T-cell (primary cell): ENCODE data around the gene IQSEC1. TPM values are rescaled to one million over a fixed set of nuclear protein-coding genes. Genes with fewer than 3 reads are reported as not detected.

Experiments
- ATAC-seq, 4 experiments: fragments of 200-7000 bp in 3 of 4; fragments of 150-1000 bp in 1 of 4; cut with Tn5 transposase; replicated peaks in 1 of 4; 1 replicate in 3 of 4; 2 replicates in 1 of 4; pipeline ENCODE4 v1.10.0; 2021; ENCODE audit warnings: moderate library complexity in 3 of 4, mild to moderate bottlenecking in 2 of 4, moderate number of reproducible peaks in 1 of 4
- CTCF ChIA-PET, 2 donors: fragments of 300-600 bp; sonication (Branson Sonifier 250); formaldehyde crosslinking; loops; one replicate each; lab custom pipeline; 2022; ENCODE audit warnings: antibody characterized with exemption in 2 of 2; lab: Charles Lee
- POLR2A ChIA-PET, 2 donors: fragments of 300-600 bp; sonication (Branson Sonifier 250); formaldehyde crosslinking; loops; one replicate each; lab custom pipeline; 2022; ENCODE audit warnings: antibody characterized with exemption in 2 of 2; lab: Charles Lee
- DNase-seq, 35 experiments: peaks; one replicate each; pipeline versions ENCODE4 v3.0.0 to v3.0.0-alpha.2; 2013 to 2023
- H3K27ac ChIP-seq: one replicate; pipeline ENCODE4 v1.5.1; 2013; ENCODE audit warnings: low read length
- H3K27me3 ChIP-seq, 2 experiments: replicated peaks in 1 of 2; 1 replicate in 1 of 2; 2 replicates in 1 of 2; pipeline versions ENCODE4 v1.6.1 to v1.7.0; 2013; ENCODE audit warnings: low read length in 1 of 2, mixed read lengths in 1 of 2; ENCODE audit not compliant: control insufficient read depth in 2 of 2, insufficient read depth in 2 of 2; ENCODE audit errors: extremely low read depth in 1 of 2
- H3K36me3 ChIP-seq, 2 donors: 1 replicate in 1 of 2; 2 replicates in 1 of 2; pipeline versions ENCODE4 v1.6.1 to v1.7.0; 2013; ENCODE audit warnings: low read length in 1 of 2; ENCODE audit not compliant: control insufficient read depth in 2 of 2, insufficient read depth in 1 of 2; ENCODE audit errors: extremely low read depth in 1 of 2
- H3K4me1 ChIP-seq, 2 experiments: 1 replicate in 1 of 2; 2 replicates in 1 of 2; pipeline versions ENCODE4 v1.6.1 to v1.7.0; 2013; ENCODE audit warnings: low read length in 2 of 2, mixed read lengths in 1 of 2; ENCODE audit not compliant: insufficient read depth in 2 of 2, control insufficient read depth in 1 of 2; ENCODE audit errors: extremely low read depth in 1 of 2
- H3K4me3 ChIP-seq, 2 donors: 1 replicate in 1 of 2; 2 replicates in 1 of 2; pipeline versions ENCODE4 v1.5.1 to v1.7.0; 2013; ENCODE audit warnings: mild to moderate bottlenecking in 2 of 2, low read length in 1 of 2, moderate library complexity in 1 of 2; ENCODE audit not compliant: control insufficient read depth in 1 of 2; ENCODE audit errors: extremely low read depth in 1 of 2
- H3K9me3 ChIP-seq: 2 replicates; pipeline ENCODE4 v1.7.0; 2013
- H3K27ac Mint-ChIP-seq, 2 donors: one replicate each; pipeline ENCODE4 v1.8.0; 2020 to 2021; ENCODE audit warnings: mild to moderate bottlenecking in 2 of 2, mixed read lengths in 2 of 2
- H3K27me3 Mint-ChIP-seq, 2 donors: one replicate each; pipeline ENCODE4 v1.8.0; 2021 to 2022; ENCODE audit warnings: mixed read lengths in 2 of 2
- H3K36me3 Mint-ChIP-seq: one replicate; pipeline ENCODE4 v1.8.0; 2021; ENCODE audit warnings: mixed read lengths
- H3K4me1 Mint-ChIP-seq, 3 donors: one replicate each; pipeline ENCODE4 v1.8.0; 2020 to 2022; ENCODE audit warnings: mixed read lengths in 3 of 3, mild to moderate bottlenecking in 1 of 3
- H3K4me3 Mint-ChIP-seq, 3 donors: one replicate each; pipeline ENCODE4 v1.8.0; 2020 to 2022; ENCODE audit warnings: mild to moderate bottlenecking in 3 of 3, mixed read lengths in 3 of 3, moderate library complexity in 3 of 3
- H3K9me3 Mint-ChIP-seq, 3 donors: one replicate each; pipeline ENCODE4 v1.8.0; 2020 to 2022; ENCODE audit warnings: mixed read lengths in 3 of 3
- WGBS: methylation state at CpG from one replicate; pipeline ENCODE4 v1.1.5; 2013; ENCODE audit warnings: missing lambda C conversion rate; ENCODE audit not compliant: insufficient coverage; 5-methylcytosine and 5-hydroxymethylcytosine counted together
- total RNA-seq, 35 experiments: library from RNA in 6 of 35; stranded (reverse) in 6 of 35; fragments of 120-200 nt in 1 of 35; gene quantifications; one replicate each; pipeline versions ENCODE4 v1.2.1 to v1.2.4 and lab custom pipeline; 2013 to 2026

The IQSEC1 gene
- total RNA-seq, 5 donors from 2014 or later (not counting 1 experiment from before 2014, with no cell fraction given), result 73.7 to 113 (median 86.9) TPM

DNA sequence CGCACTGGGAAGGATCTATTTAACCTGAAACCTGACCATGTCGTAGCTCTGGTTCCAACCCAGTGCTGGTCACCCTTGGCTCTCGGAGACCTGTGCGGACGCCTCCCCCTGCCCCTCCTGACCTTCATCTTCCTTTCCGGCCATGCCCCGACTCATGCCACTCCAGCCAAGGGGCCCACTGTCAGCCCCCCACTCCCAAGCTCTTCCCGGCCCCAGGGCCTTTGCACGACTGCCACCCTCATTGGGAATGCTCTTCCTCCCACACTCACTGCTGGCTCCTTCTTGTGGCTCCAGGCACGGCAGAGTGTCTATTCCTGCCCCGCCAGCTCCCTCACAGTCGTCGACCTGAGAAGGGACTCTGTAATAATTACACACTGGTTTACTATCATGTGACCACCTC lies 9.4 kb upstream of the IQSEC1 start:
- no peak overlapping the region for H3K4me3 Mint-ChIP-seq
- Histone ChIP-seq H3K36me3 (no peaks in the 10 kb centered on the region), H3K4me3 (no peak overlapping the region), H3K9me3 (no peaks in the 10 kb centered on the region), H3K27me3 (peaks cover 0 to 6% of the 10 kb centered on the region in 2 experiments), H3K4me1 (peaks cover 0 to 15% of the 10 kb centered on the region in 2 experiments), H3K27ac (no peak overlapping the region)
- H3K27ac Mint-ChIP-seq, result no peak overlapping the region
- POLR2A ChIA-PET, result no interaction called here
- DNase-seq (no peak), ATAC-seq (no peak)
- WGBS, result 80% methylated on average over 10 of the region's 13 CpGs
- no peaks in the 10 kb centered on the region for H3K9me3 Mint-ChIP-seq
- no peaks in the 10 kb centered on the region for H3K27me3 Mint-ChIP-seq
- H3K36me3 Mint-ChIP-seq, result no peaks in the 10 kb centered on the region
- CTCF ChIA-PET, result no interaction called here
- peaks cover 10 to 17% (median 13%) of the 10 kb centered on the region in 3 donors for H3K4me1 Mint-ChIP-seq

DNA sequence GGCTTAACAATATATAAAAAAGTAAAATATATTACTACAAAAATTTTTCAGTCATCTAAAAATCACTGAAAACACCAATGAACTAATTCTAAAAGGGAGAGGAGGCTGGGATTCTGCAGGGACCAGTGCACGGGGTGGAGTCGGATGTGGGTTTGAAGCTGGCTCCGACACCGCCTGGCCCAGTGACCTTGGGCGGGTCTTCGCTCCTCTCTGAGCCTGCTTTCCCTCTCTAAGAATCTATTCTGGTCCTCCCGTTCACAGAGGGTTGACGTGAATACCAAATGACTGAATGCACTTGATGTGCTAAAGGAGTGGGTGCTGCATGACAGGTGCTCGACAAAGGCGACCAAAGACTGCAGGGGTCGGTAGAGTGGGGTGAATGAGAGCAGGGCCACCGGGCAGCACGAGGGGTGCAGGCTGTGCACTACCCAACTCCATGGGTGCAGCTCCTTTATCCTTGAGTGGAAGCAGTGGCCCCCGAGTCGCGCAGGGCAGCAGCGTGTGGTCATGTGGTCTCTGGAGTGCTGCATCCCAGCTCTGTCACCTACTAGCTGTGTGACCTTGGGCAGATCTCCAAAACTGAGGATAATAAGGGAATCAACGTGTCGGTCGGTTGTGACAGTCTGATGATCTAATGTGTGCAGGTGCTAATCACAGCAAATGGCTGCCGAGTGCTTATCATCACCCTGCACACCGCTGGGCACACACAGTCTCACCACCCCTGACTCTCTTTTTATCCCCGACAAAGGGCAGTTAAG lies 8.6 kb upstream of the IQSEC1 start:
- Mint-ChIP-seq H3K36me3 (no peaks in the 10 kb centered on the region), H3K4me1 (peaks cover 7 to 16% (median 9%) of the 10 kb centered on the region in 3 donors), H3K27me3 (peaks cover 0 to 4% of the 10 kb centered on the region in 2 donors), H3K9me3 (no peaks in the 10 kb centered on the region), H3K4me3 (no peak overlapping the region), H3K27ac (no peak overlapping the region)
- Histone ChIP-seq H3K36me3 (no peaks in the 10 kb centered on the region), H3K9me3 (no peaks in the 10 kb centered on the region), H3K27ac (no peak overlapping the region), H3K4me1 (peaks cover 2 to 19% of the 10 kb centered on the region in 2 experiments), H3K4me3 (no peak overlapping the region), H3K27me3 (peaks cover 0 to 9% of the 10 kb centered on the region in 2 experiments)
- ChIA-PET CTCF (no interaction called here), POLR2A (interaction anchor here in 1 of 2 donors (0.5 kb wide), 1 partner anchor 1134 kb away, joined by 3 read pairs; no protein-coding TSS in a partner anchor)
- ATAC-seq (no peak), DNase-seq (no peak)
- 94% methylated on average over 16 of the region's 23 CpGs for WGBS

DNA sequence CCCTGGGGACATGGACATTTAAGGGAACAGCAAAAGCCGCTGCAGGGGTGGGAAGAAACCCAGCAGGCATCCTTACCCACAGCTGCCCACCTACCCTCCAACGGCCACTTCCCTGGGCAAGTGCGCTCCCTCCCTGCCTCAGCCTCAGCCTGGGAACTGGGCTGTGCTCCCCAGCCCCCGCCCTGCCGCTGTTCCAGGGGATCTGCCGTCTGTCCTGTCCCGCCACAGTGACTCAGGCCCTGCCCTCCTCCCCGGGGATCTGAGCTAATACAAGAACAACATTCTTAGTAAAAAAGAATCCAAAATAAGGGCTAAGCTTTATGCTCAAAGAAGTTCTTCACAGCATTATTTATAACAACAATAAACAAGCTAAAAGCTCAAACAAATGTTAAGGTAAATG lies 7.4 kb upstream of the IQSEC1 start:
- H3K4me3 Mint-ChIP-seq, result no peak overlapping the region
- H3K9me3 ChIP-seq, result no peaks in the 10 kb centered on the region
- WGBS, result 91% methylated on average over 8 of the region's 8 CpGs
- no peak overlapping the region for H3K27ac Mint-ChIP-seq
- ChIA-PET CTCF (interaction anchor here in 1 of 2 donors (0.8 kb wide), 1 partner anchor 11 kb away, joined by 3 read pairs; no protein-coding TSS in a partner anchor), POLR2A (no interaction called here)
- H3K4me1 ChIP-seq, result peaks cover 2 to 19% of the 10 kb centered on the region in 2 experiments
- peaks cover under 1 to 10% of the 10 kb centered on the region in 2 donors for H3K27me3 Mint-ChIP-seq
- H3K36me3 ChIP-seq, result no peaks in the 10 kb centered on the region
- no peak for ATAC-seq
- H3K36me3 Mint-ChIP-seq, result no peaks in the 10 kb centered on the region
- no peak overlapping the region for H3K4me3 ChIP-seq
- DNase-seq, result no peak
- H3K9me3 Mint-ChIP-seq, result no peaks in the 10 kb centered on the region
- H3K27me3 ChIP-seq, result peaks cover 0 to 19% of the 10 kb centered on the region in 2 experiments
- H3K27ac ChIP-seq, result no peak overlapping the region
- H3K4me1 Mint-ChIP-seq, result peaks cover 5 to 12% (median 7%) of the 10 kb centered on the region in 3 donors

DNA sequence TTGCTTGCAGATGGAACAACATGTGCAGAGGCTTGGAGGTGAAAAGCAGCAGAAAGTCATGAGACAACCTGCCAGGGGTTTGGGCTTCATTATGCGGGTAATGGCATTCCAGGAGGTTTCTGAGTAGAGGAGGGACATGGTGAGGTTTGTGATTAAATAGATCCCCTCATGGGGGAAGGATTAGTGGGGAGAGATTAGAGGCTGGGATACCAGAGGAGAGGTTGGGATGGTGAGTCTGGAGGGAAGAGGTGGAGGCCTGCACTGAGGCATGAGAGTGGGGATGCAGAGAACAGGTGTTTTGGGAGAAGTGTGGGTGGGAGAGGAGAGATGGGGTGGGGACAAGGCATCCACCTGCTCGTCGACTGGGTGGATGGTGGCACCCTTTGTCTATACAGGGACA lies 6.8 kb upstream of the IQSEC1 start:
- no peak overlapping the region for H3K27ac ChIP-seq
- H3K4me3 ChIP-seq, result no peak overlapping the region
- no peaks in the 10 kb centered on the region for H3K9me3 Mint-ChIP-seq
- ChIA-PET CTCF (no interaction called here), POLR2A (no interaction called here)
- WGBS, result 93% methylated on average over 1 of the region's 3 CpGs
- ATAC-seq (no peak), DNase-seq (no peak)
- H3K27ac Mint-ChIP-seq, result no peak overlapping the region
- H3K9me3 ChIP-seq, result no peaks in the 10 kb centered on the region
- H3K27me3 ChIP-seq, result peaks cover 0 to 23% of the 10 kb centered on the region in 2 experiments
- H3K4me1 Mint-ChIP-seq, result peaks cover 5 to 12% (median 7%) of the 10 kb centered on the region in 3 donors
- H3K4me3 Mint-ChIP-seq, result no peak overlapping the region
- no peaks in the 10 kb centered on the region for H3K36me3 ChIP-seq
- H3K4me1 ChIP-seq, result peaks cover 2 to 19% of the 10 kb centered on the region in 2 experiments
- H3K27me3 Mint-ChIP-seq, result peaks cover 4 to 13% of the 10 kb centered on the region in 2 donors
- no peaks in the 10 kb centered on the region for H3K36me3 Mint-ChIP-seq

DNA sequence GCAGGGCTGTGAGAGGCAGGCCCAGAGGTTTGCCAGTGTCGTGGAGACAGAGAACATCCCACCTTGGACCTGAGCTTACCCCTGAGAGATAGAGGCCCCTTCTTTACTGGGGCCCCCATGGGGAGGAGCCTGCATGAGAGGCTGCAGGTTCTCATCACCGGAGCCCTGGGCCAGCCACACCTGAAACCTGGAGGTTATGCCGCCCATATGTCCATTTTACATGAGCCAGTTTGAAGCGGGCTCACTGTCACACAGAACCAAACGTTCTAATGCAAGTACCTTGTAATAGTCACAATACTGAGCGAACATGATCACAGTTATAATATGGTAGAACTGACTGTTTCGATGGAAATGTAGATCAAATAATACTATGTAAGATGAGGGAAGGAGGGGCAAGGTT lies 6.3 kb upstream of the IQSEC1 start:
- Histone ChIP-seq H3K9me3 (no peaks in the 10 kb centered on the region), H3K27me3 (peaks cover 0 to 27% of the 10 kb centered on the region in 2 experiments), H3K27ac (no peak overlapping the region), H3K36me3 (no peaks in the 10 kb centered on the region), H3K4me3 (no peak overlapping the region), H3K4me1 (peaks cover 2 to 19% of the 10 kb centered on the region in 2 experiments)
- no peak overlapping the region for H3K27ac Mint-ChIP-seq
- ChIA-PET POLR2A (no interaction called here), CTCF (no interaction called here)
- no peak for ATAC-seq
- peaks cover 5 to 12% (median 7%) of the 10 kb centered on the region in 3 donors for H3K4me1 Mint-ChIP-seq
- 94% methylated on average over 5 of the region's 7 CpGs for WGBS
- peaks cover 4 to 17% of the 10 kb centered on the region in 2 donors for H3K27me3 Mint-ChIP-seq
- no peak for DNase-seq
- H3K9me3 Mint-ChIP-seq, result no peaks in the 10 kb centered on the region
- H3K36me3 Mint-ChIP-seq, result no peaks in the 10 kb centered on the region
- H3K4me3 Mint-ChIP-seq, result no peak overlapping the region

DNA sequence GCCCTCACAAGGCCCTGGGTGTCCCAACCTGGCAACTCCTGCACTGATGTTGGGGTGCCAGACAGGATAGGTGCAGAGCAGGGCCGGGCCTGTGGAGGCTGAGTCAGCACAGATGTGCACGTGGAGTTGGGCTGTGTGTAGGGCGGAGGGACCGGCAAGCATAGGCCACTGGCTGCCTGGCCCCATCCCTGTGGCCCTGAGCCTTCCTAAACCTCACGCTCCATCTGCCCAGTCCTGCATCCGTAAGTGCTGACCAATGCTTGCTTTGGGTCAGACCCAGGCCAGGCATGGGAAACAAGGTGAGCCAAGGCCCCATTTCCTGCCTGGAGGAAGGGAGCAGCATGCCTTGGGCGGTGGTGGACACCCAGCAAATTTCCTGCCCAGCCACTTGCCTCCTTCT lies 5.8 kb upstream of the IQSEC1 start:
- Mint-ChIP-seq H3K4me3 (no peak overlapping the region), H3K4me1 (peaks cover 5 to 14% (median 7%) of the 10 kb centered on the region in 3 donors), H3K9me3 (no peaks in the 10 kb centered on the region), H3K36me3 (no peaks in the 10 kb centered on the region), H3K27me3 (peaks cover 4 to 21% of the 10 kb centered on the region in 2 donors), H3K27ac (no peak overlapping the region)
- ChIA-PET POLR2A (no interaction called here), CTCF (no interaction called here)
- Histone ChIP-seq H3K27me3 (peaks cover 0 to 32% of the 10 kb centered on the region in 2 experiments), H3K4me3 (no peak overlapping the region), H3K9me3 (no peaks in the 10 kb centered on the region), H3K27ac (no peak overlapping the region), H3K4me1 (peaks cover 2 to 19% of the 10 kb centered on the region in 2 experiments), H3K36me3 (no peaks in the 10 kb centered on the region)
- no peak for DNase-seq
- WGBS, result 76% methylated on average over 6 of the region's 7 CpGs
- ATAC-seq, result no peak
